IMR-90 (cell line): ENCODE measurements around the gene SEMA5A. TPM values are rescaled to one million over a fixed set of nuclear protein-coding genes. Genes with fewer than 3 reads are reported as not detected.

Source experiments
- ATAC-seq: fragments of 200-7000 bp; cut with Tn5 transposase; 2 replicates; pipeline ENCODE4 v1.9.1; 2020; ENCODE audit warnings: low read depth, mild to moderate bottlenecking, moderate library complexity
- BruUV-seq: library from RNA; stranded (reverse); fragments of 400-500 nt; replicated peaks from 2 replicates; lab custom pipeline; 2021; lab: Mats Ljungman, UMichigan
- CTCF ChIA-PET: fragments of 300-600 bp; formaldehyde crosslinking; extraction: SDS; loops from one replicate; lab custom pipeline; 2021; ENCODE audit warnings: antibody characterized with exemption; lab: Yijun Ruan, JAX
- POLR2A ChIA-PET: fragments of 300-600 bp; sonication (Branson Sonifier 250); formaldehyde crosslinking; loops from one replicate; lab custom pipeline; 2022; ENCODE audit warnings: antibody characterized with exemption; ENCODE audit not compliant: unreplicated experiment; lab: Charles Lee
- DNase-seq: peaks from one replicate; pipeline ENCODE4 v3.0.0; 2013
- H2AFZ ChIP-seq: replicated peaks from 2 replicates; pipeline ENCODE3; 2013; ENCODE audit warnings: low read length, mild to moderate bottlenecking; ENCODE audit not compliant: poor library complexity
- H2AK5ac ChIP-seq: 2 replicates; pipeline ENCODE4 v1.6.1; 2013; ENCODE audit warnings: low read depth, low read length, inconsistent platforms
- H2AK9ac ChIP-seq: replicated peaks from 2 replicates; pipeline ENCODE3; 2013; ENCODE audit warnings: mild to moderate bottlenecking, low read depth, low read length, moderate library complexity; ENCODE audit not compliant: poor library complexity
- H2BK120ac ChIP-seq: 2 replicates; pipeline ENCODE4 v1.6.1; 2013; ENCODE audit warnings: low read depth, low read length, inconsistent platforms
- H2BK15ac ChIP-seq: 3 replicates; pipeline ENCODE4 v1.6.1; 2013; ENCODE audit warnings: low read depth, low read length, inconsistent platforms
- H2BK20ac ChIP-seq: 2 replicates; pipeline ENCODE4 v1.6.1; 2013; ENCODE audit warnings: low read depth, mild to moderate bottlenecking, inconsistent platforms, low read length, moderate library complexity
- H2BK5ac ChIP-seq: 2 replicates; pipeline ENCODE4 v1.6.1; 2013; ENCODE audit warnings: mild to moderate bottlenecking, low read depth, low read length, inconsistent platforms; ENCODE audit not compliant: poor library complexity, severe bottlenecking
- H3K14ac ChIP-seq: replicated peaks from 2 replicates; pipeline ENCODE4 v1.6.1; 2013; ENCODE audit warnings: low read depth, low read length, inconsistent platforms
- H3K18ac ChIP-seq: 2 replicates; pipeline ENCODE4 v1.6.1; 2013; ENCODE audit warnings: low read depth, low read length, control low read depth
- H3K23ac ChIP-seq: 2 replicates; pipeline ENCODE4 v1.6.1; 2013; ENCODE audit warnings: low read depth, low read length, inconsistent platforms
- H3K27ac ChIP-seq: 2 replicates; pipeline ENCODE4 v1.5.1; 2013; ENCODE audit warnings: mild to moderate bottlenecking, control low read depth, low read length; ENCODE audit not compliant: insufficient read depth
- H3K27me3 ChIP-seq: 2 replicates; pipeline ENCODE4 v1.6.1; 2013; ENCODE audit warnings: low read length; ENCODE audit not compliant: control insufficient read depth, insufficient read depth
- H3K36me3 ChIP-seq: 2 replicates; pipeline ENCODE4 v1.6.1; 2013; ENCODE audit warnings: low read length, mixed read lengths; ENCODE audit not compliant: control insufficient read depth, insufficient read depth
- H3K4ac ChIP-seq: 2 replicates; pipeline ENCODE4 v1.6.1; 2013; ENCODE audit warnings: low read depth, low read length, inconsistent platforms
- H3K4me1 ChIP-seq: 2 replicates; pipeline ENCODE4 v1.6.1; 2013; ENCODE audit warnings: low read length, mixed read lengths; ENCODE audit not compliant: control insufficient read depth, insufficient read depth
- H3K4me2 ChIP-seq: 2 replicates; pipeline ENCODE4 v1.6.1; 2013; ENCODE audit warnings: low read depth, mild to moderate bottlenecking, control low read depth, low read length, moderate library complexity
- H3K4me3 ChIP-seq: 2 replicates; pipeline ENCODE4 v1.5.1; 2013; ENCODE audit warnings: low read depth, mild to moderate bottlenecking, control low read depth, low read length, moderate library complexity; ENCODE audit not compliant: insufficient read depth
- H3K56ac ChIP-seq: 2 replicates; pipeline ENCODE4 v1.6.1; 2013; ENCODE audit warnings: low read length, inconsistent platforms; ENCODE audit not compliant: insufficient read depth; ENCODE audit errors: extremely low read depth
- H3K79me1 ChIP-seq, 2 experiments: 2 replicates each; pipeline ENCODE4 v1.6.1; 2013; ENCODE audit warnings: low read length in 2 of 2, inconsistent platforms in 1 of 2, low read depth in 1 of 2
- H3K9ac ChIP-seq: 2 replicates; pipeline ENCODE4 v1.6.1; 2013; ENCODE audit warnings: low read depth, low read length, control low read depth
- H3K9me1 ChIP-seq: 2 replicates; pipeline ENCODE4 v1.6.1; 2013; ENCODE audit warnings: low read length, inconsistent platforms; ENCODE audit not compliant: insufficient read depth
- H3K9me3 ChIP-seq: 2 replicates; pipeline ENCODE4 v1.6.1; 2013; ENCODE audit warnings: low read length; ENCODE audit not compliant: control insufficient read depth, insufficient read depth
- H4K20me1 ChIP-seq: 2 replicates; pipeline ENCODE4 v1.6.1; 2013; ENCODE audit warnings: low read length, inconsistent platforms; ENCODE audit not compliant: insufficient read depth
- H4K5ac ChIP-seq: 2 replicates; pipeline ENCODE4 v1.6.1; 2013; ENCODE audit warnings: mild to moderate bottlenecking, low read depth, low read length, control low read depth
- H4K8ac ChIP-seq, 2 experiments: 2 replicates each; pipeline ENCODE4 v1.6.1; 2013; ENCODE audit warnings: low read depth in 2 of 2, low read length in 2 of 2, control low read depth in 1 of 2, inconsistent platforms in 1 of 2
- H4K91ac ChIP-seq: 2 replicates; pipeline ENCODE4 v1.6.1; 2013; ENCODE audit warnings: low read depth, low read length, inconsistent platforms; ENCODE audit not compliant: insufficient read depth
- CEBPB ChIP-seq: IDR thresholded peaks from 2 replicates; pipeline ENCODE4 v1.6.1; 2012; ENCODE audit warnings: low read depth, low read length, improper control_type of control experiment
- NFE2L2 ChIP-seq: fragments of 150-350 bp; IDR thresholded peaks from 2 replicates; pipeline ENCODE4 v1.6.1; 2016; ENCODE audit warnings: low read depth, mild to moderate bottlenecking, low read length
- RFX5 ChIP-seq: IDR thresholded peaks from 2 replicates; pipeline ENCODE4 v1.8.0; 2012; ENCODE audit warnings: low read depth, mild to moderate bottlenecking, low read length, moderate library complexity
- WGBS, 2 experiments: methylation state at CpG; one replicate each; pipeline versions ENCODE4 v1.1.5 to v1.1.7; 2013; ENCODE audit warnings: missing lambda C conversion rate in 2 of 2; ENCODE audit not compliant: insufficient read length in 1 of 2; ENCODE audit errors: extremely low coverage in 2 of 2; 5-methylcytosine and 5-hydroxymethylcytosine counted together
- dilution Hi-C: fragments of 300-500 bp; cut with HindIII; formaldehyde crosslinking; loops from one replicate; pipeline ENCODE4 v1.14.3; 2018; ENCODE audit warnings: low sequenced_read_pairs; ENCODE audit not compliant: unreplicated experiment
- in situ Hi-C: fragments of 300-500 bp; cut with MboI; formaldehyde crosslinking; loops from 3 replicates; pipeline ENCODE4 v1.14.3; 2019; ENCODE audit warnings: low sequenced_read_pairs, inconsistent platforms, mixed read lengths
- intact Hi-C: fragments of 100-400 bp; cut with micrococcal nuclease; formaldehyde crosslinking; loops from 2 replicates; pipeline ENCODE4 v1.10.0; 2022
- polyA plus RNA-seq, 3 experiments: library from polyadenylated mRNA; depleted of rRNA; stranded (reverse); fragments of >200 nt; gene quantifications; 2 replicates each; pipeline ENCODE4 v1.2.3, GENCODE V29; 2012; ENCODE audit warnings: low replicate concordance in 1 of 3
- total RNA-seq: library from RNA; depleted of rRNA; stranded (reverse); fragments of >200 nt; gene quantifications from 2 replicates; pipeline ENCODE4 v1.2.3, GENCODE V29; 2012

The SEMA5A gene
- total and polyA plus RNA-seq, 2 of the 4 experiments (the other 2 are of a cell fraction) = 8.2 to 9.9 TPM

- no peak overlapping the region for H3K23ac ChIP-seq
- H3K14ac ChIP-seq = no peak overlapping the region
- H3K9ac ChIP-seq = no peak overlapping the region
- H4K20me1 ChIP-seq = no peaks in the 10 kb centered on the region
- no peak overlapping the region for H3K4ac ChIP-seq
- ATAC-seq (no peak), DNase-seq (no peak)
- POLR2A ChIA-PET = no interaction called here
- peaks cover 4% of the 10 kb centered on the region; the same call in 1 of the 2 replicates for H3K4me1 ChIP-seq
- H3K9me1 ChIP-seq = peaks cover 18% of the 10 kb centered on the region
- no peak overlapping the region for H3K4me2 ChIP-seq
- intact Hi-C loops (loop anchor here (10.0 kb wide), 2 partner anchors 746 to 856 kb away; no protein-coding TSS in a partner anchor), in situ Hi-C loops (loop anchor here (10.0 kb wide), 2 partner anchors 856 to 1276 kb away; no protein-coding TSS in a partner anchor), dilution Hi-C loops (no loop called here)
- H2AK9ac ChIP-seq = no peak overlapping the region
- no peak overlapping the region for H3K4me3 ChIP-seq
- peaks cover 7% of the 10 kb centered on the region for H3K36me3 ChIP-seq
- no peak overlapping the region for H4K8ac ChIP-seq
- CTCF ChIA-PET = no interaction called here
- H3K18ac ChIP-seq = no peak overlapping the region
- no peak overlapping the region for H4K5ac ChIP-seq
- no peak overlapping the region for H2BK20ac ChIP-seq
- no peaks in the 10 kb centered on the region for H3K27me3 ChIP-seq
- no peak overlapping the region for H2AFZ ChIP-seq
- H2AK5ac ChIP-seq = no peak overlapping the region; the same call in 1 of the 2 replicates
- WGBS, 2 experiments = no CpG with 5 or more reads among the region's 2 CpGs
- BruUV-seq = no TSS peak
- no peak overlapping the region for H2BK5ac ChIP-seq
- H3K56ac ChIP-seq = no peak overlapping the region
- TF ChIP-seq NFE2L2 = no peak
- TF ChIP-seq RFX5 = no peak
- TF ChIP-seq CEBPB = no peak
- H2BK120ac ChIP-seq = no peak overlapping the region
- H4K91ac ChIP-seq = no peak overlapping the region
- H2BK15ac ChIP-seq = no peak overlapping the region
- H3K79me1 ChIP-seq = peaks cover 3 to 21% of the 10 kb centered on the region in 2 experiments; a peak in 2 of 4 replicates
- H3K9me3 ChIP-seq = peaks cover 2% of the 10 kb centered on the region; the same call in 1 of the 2 replicates
- no peak overlapping the region for H3K27ac ChIP-seq
Measured at GRCh38 chr5:9201011-9201410, 344.9 kb downstream of the SEMA5A start.
